ENCODE measurements around the gene EXOC2.

- TF ChIP-seq POLR2A (IDR thresholded peaks at IDR 0.05; ENCODE audit: borderline replicate concordance, extremely low read depth, insufficient read depth, insufficient read length) (no peak), ZNF274 (IDR thresholded peaks at IDR 0.05; ENCODE audit: low read depth, low read length) (no peak), CTCF (IDR thresholded peaks at IDR 0.05 in 2 of 3, conservative IDR thresholded peaks at IDR 0.05 in 1 of 3; ENCODE audit: borderline replicate concordance in 1 of 3, insufficient read depth in 1 of 3, low read depth in 2 of 3, low read length in 2 of 3) (no peak), POLR2AphosphoS5 (IDR thresholded peaks at IDR 0.05; ENCODE audit: low read depth, low read length) (no peak), EGR1 (IDR thresholded peaks at IDR 0.05; ENCODE audit: low read depth) (no peak), YY1 (IDR thresholded peaks at IDR 0.05; ENCODE audit: extremely low read depth, insufficient replicate concordance, low read depth, low read length) (no peak), ZFX (IDR thresholded peaks at IDR 0.05) (no peak), JUND (IDR thresholded peaks at IDR 0.05) (no peak), RAD21 (IDR thresholded peaks at IDR 0.05; ENCODE audit: low read depth) (no peak), TCF7L2 (IDR thresholded peaks at IDR 0.05; ENCODE audit: borderline replicate concordance, extremely low read depth, insufficient read depth, insufficient read length) (no peak), EZH2 (IDR thresholded peaks at IDR 0.05) (no peak), ZBTB33 (IDR thresholded peaks at IDR 0.05; ENCODE audit: extremely low read depth, insufficient replicate concordance, low read length) (no peak)
Measured at GRCh38 chr6:699319-699718, 6.4 kb upstream of the EXOC2 start.

All from HCT116 (cell line).